Panc1 (cell line): ENCODE measurements around the gene INTS6L.

ENCODE experiments used
- CTCF ChIP-seq: fragments of 450-650 bp; IDR thresholded peaks from 2 replicates; pipeline ENCODE4 v1.5.1; 2017; ENCODE audit warnings: mild to moderate bottlenecking
- POLR2AphosphoS5 ChIP-seq: IDR thresholded peaks from 2 replicates; pipeline ENCODE4 v1.6.1; 2012; ENCODE audit warnings: mild to moderate bottlenecking, low read depth, low read length, moderate library complexity
- REST ChIP-seq, 2 experiments: IDR thresholded peaks; 2 replicates each; pipeline ENCODE4 v1.6.1; 2011 to 2012; ENCODE audit warnings: low read depth in 2 of 2, control low read depth in 1 of 2, low read length in 1 of 2, mild to moderate bottlenecking in 1 of 2, moderate library complexity in 1 of 2; ENCODE audit not compliant: insufficient read depth in 1 of 2
- SIN3A ChIP-seq: IDR thresholded peaks from 2 replicates; pipeline ENCODE4 v1.6.1; 2012; ENCODE audit warnings: low read depth, mild to moderate bottlenecking, low read length, moderate library complexity, borderline replicate concordance; ENCODE audit not compliant: insufficient read depth

- TF ChIP-seq CTCF (no peak), POLR2AphosphoS5 (peak; percentile 90), SIN3A (peak; percentile 50; the same call in 1 of the 2 replicates), REST (IDR thresholded peaks at IDR 0.05; ENCODE audit: insufficient read depth in 1 of 2, low read depth in 2 of 2, low read length in 1 of 2) (no peak)
Observed at GRCh38 chrX:135520553-135521404, at the start of gene INTS6L.
